SK-N-SH treated with all-trans-retinoic acid at 6 μM for 48 hours (cell line): ENCODE measurements around the gene ARMC6.

Experiments
- ATAC-seq: fragments of 200-7000 bp; cut with Tn5 transposase; 3 replicates; pipeline ENCODE4 v1.9.1; 2020; ENCODE audit warnings: mild to moderate bottlenecking, moderate library complexity
- ARNTL ChIP-seq: fragments of 450-650 bp; formaldehyde crosslinking; IDR thresholded peaks from 2 replicates; pipeline ENCODE4 v1.5.0; 2020; ENCODE audit warnings: low read depth, mild to moderate bottlenecking, moderate library complexity, borderline replicate concordance
- BACH2 ChIP-seq: fragments of 250-450 bp; sonication (Bioruptor Pico); IDR thresholded peaks from 2 replicates; pipeline ENCODE4 v1.9.0; 2021; ENCODE audit warnings: mild to moderate bottlenecking, borderline replicate concordance
- CSDC2 ChIP-seq: fragments of 250-450 bp; sonication (Bioruptor Pico); IDR thresholded peaks from 2 replicates; pipeline ENCODE4 v1.5.0; 2020; ENCODE audit warnings: mild to moderate bottlenecking, moderate library complexity
- CSRNP3 ChIP-seq: fragments of 250-450 bp; sonication (Bioruptor Pico); IDR thresholded peaks from 2 replicates; pipeline ENCODE4 v1.5.1; 2021; ENCODE audit warnings: mild to moderate bottlenecking, moderate library complexity
- ESRRG ChIP-seq: fragments of 250-450 bp; sonication (Bioruptor Pico); IDR thresholded peaks from 2 replicates; pipeline ENCODE4 v1.6.1; 2021; ENCODE audit warnings: mild to moderate bottlenecking
- OSR1 ChIP-seq: fragments of 250-450 bp; sonication (Bioruptor Pico); IDR thresholded peaks from 2 replicates; pipeline ENCODE4 v1.8.0; 2022; ENCODE audit warnings: moderate library complexity, mild to moderate bottlenecking, inconsistent platforms
- PATZ1 ChIP-seq: fragments of 250-450 bp; sonication (Bioruptor Pico); IDR thresholded peaks from 2 replicates; pipeline ENCODE4 v1.8.0; 2020; ENCODE audit warnings: mild to moderate bottlenecking, moderate library complexity, borderline replicate concordance
- PPARA ChIP-seq: fragments of 250-450 bp; sonication (Bioruptor Pico); IDR thresholded peaks from 2 replicates; pipeline ENCODE4 v1.5.0; 2020; ENCODE audit warnings: mild to moderate bottlenecking, borderline replicate concordance
- RARB ChIP-seq: fragments of 250-450 bp; sonication (Bioruptor Pico); IDR thresholded peaks from 2 replicates; pipeline ENCODE4 v1.8.0; 2021; ENCODE audit warnings: mild to moderate bottlenecking, moderate library complexity
- SNAI2 ChIP-seq: fragments of 250-450 bp; sonication (Bioruptor Pico); IDR thresholded peaks from 2 replicates; pipeline ENCODE4 v1.5.0; 2020; ENCODE audit warnings: mild to moderate bottlenecking, moderate library complexity
- TCF4 ChIP-seq: fragments of 250-450 bp; sonication (Bioruptor Pico); IDR thresholded peaks from 2 replicates; pipeline ENCODE4 v1.8.0; 2021; ENCODE audit warnings: mild to moderate bottlenecking, moderate library complexity, borderline replicate concordance
- TOX ChIP-seq: fragments of 250-450 bp; sonication (Bioruptor Pico); IDR thresholded peaks from 2 replicates; pipeline ENCODE4 v1.8.0; 2021; ENCODE audit warnings: mild to moderate bottlenecking, moderate library complexity, borderline replicate concordance
- TSHZ2 ChIP-seq: fragments of 250-450 bp; sonication (Bioruptor Pico); IDR thresholded peaks from 2 replicates; pipeline ENCODE4 v1.5.0; 2020; ENCODE audit warnings: mild to moderate bottlenecking, moderate library complexity
- ZC3H10 ChIP-seq: fragments of 250-450 bp; sonication (Bioruptor Pico); IDR thresholded peaks from 2 replicates; pipeline ENCODE4 v1.5.1; 2021; ENCODE audit warnings: mild to moderate bottlenecking, moderate library complexity
- ZFP3 ChIP-seq: fragments of 250-450 bp; sonication (Bioruptor Pico); IDR thresholded peaks from 2 replicates; pipeline ENCODE4 v1.5.0; 2020; ENCODE audit warnings: mild to moderate bottlenecking, moderate library complexity
- ZFP30 ChIP-seq: fragments of 450-650 bp; formaldehyde crosslinking; IDR thresholded peaks from 2 replicates; pipeline ENCODE4 v1.5.0; 2022; ENCODE audit warnings: mild to moderate bottlenecking, moderate library complexity
- ZNF565 ChIP-seq: fragments of 450-650 bp; formaldehyde crosslinking; conservative IDR thresholded peaks from 2 replicates; pipeline ENCODE4 v1.5.0; 2020; ENCODE audit warnings: low read depth, mild to moderate bottlenecking, moderate library complexity
- ZNF70 ChIP-seq: fragments of 450-650 bp; formaldehyde crosslinking; IDR thresholded peaks from 2 replicates; pipeline ENCODE4 v1.5.0; 2020; ENCODE audit warnings: mild to moderate bottlenecking, moderate library complexity
- ZNF8 ChIP-seq: fragments of 450-650 bp; formaldehyde crosslinking; IDR thresholded peaks from 2 replicates; pipeline ENCODE4 v1.5.0; 2020; ENCODE audit warnings: mild to moderate bottlenecking, moderate library complexity
- TF ChIP-seq, protein P1 (sequence below): fragments of 250-450 bp; sonication (Bioruptor Pico); IDR thresholded peaks from 2 replicates; pipeline ENCODE4 v1.5.1; 2020; ENCODE audit warnings: low read depth, mild to moderate bottlenecking, moderate library complexity
- TF ChIP-seq, protein P2 (sequence below): fragments of 250-450 bp; sonication (Bioruptor Pico); IDR thresholded peaks from 2 replicates; pipeline ENCODE4 v1.8.0; 2021; ENCODE audit warnings: low read depth, mild to moderate bottlenecking, moderate library complexity, borderline replicate concordance

The ARMC6 gene

GRCh38 chr19:19049406-19049805 lies 16.0 kb downstream of the ARMC6 start:
- ATAC-seq, result no peak

DNA sequence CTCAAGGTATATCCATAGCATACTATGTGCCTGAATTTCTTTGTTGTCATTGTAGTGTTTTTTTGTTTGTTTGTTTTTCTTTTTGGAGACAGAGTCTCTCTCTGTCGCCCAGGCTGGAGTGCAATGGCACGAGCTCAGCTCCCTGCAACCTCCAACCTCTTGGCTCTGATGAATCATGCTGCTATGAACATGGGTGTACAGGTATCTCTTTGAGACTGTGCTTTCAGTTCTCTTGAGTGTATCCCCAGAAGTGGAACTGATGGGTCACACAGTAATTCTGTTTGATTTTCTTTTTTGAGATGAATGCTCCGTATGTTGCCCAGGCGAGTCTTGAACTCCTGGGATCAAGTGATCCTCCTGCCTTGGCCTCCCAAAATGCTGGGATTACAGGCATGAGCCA lies 16.7 kb downstream of the ARMC6 start:
- no peak for ATAC-seq
- TF ChIP-seq BACH2 (CRISPR knock-in tag) (no peak), ESRRG (CRISPR knock-in tag) (no peak), CSRNP3 (CRISPR knock-in tag) (no peak), ZNF565 (CRISPR knock-in tag) (no peak), ZFP3 (no peak), TSHZ2 (no peak), ZNF70 (CRISPR knock-in tag) (no peak), PPARA (CRISPR knock-in tag) (no peak), CSDC2 (no peak), ZFP30 (CRISPR knock-in tag) (no peak), TOX (CRISPR knock-in tag) (no peak), PATZ1 (CRISPR knock-in tag) (no peak), SNAI2 (CRISPR knock-in tag) (no peak), OSR1 (CRISPR knock-in tag) (no peak), ZNF8 (CRISPR knock-in tag) (no peak), RARB (no peak)
- TF ChIP-seq, protein P1, sequence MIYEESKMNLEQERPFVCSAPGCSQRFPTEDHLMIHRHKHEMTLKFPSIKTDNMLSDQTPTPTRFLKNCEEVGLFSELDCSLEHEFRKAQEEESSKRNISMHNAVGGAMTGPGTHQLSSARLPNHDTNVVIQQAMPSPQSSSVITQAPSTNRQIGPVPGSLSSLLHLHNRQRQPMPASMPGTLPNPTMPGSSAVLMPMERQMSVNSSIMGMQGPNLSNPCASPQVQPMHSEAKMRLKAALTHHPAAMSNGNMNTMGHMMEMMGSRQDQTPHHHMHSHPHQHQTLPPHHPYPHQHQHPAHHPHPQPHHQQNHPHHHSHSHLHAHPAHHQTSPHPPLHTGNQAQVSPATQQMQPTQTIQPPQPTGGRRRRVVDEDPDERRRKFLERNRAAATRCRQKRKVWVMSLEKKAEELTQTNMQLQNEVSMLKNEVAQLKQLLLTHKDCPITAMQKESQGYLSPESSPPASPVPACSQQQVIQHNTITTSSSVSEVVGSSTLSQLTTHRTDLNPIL (CRISPR knock-in tag), result no peak
- TF ChIP-seq, protein P2, sequence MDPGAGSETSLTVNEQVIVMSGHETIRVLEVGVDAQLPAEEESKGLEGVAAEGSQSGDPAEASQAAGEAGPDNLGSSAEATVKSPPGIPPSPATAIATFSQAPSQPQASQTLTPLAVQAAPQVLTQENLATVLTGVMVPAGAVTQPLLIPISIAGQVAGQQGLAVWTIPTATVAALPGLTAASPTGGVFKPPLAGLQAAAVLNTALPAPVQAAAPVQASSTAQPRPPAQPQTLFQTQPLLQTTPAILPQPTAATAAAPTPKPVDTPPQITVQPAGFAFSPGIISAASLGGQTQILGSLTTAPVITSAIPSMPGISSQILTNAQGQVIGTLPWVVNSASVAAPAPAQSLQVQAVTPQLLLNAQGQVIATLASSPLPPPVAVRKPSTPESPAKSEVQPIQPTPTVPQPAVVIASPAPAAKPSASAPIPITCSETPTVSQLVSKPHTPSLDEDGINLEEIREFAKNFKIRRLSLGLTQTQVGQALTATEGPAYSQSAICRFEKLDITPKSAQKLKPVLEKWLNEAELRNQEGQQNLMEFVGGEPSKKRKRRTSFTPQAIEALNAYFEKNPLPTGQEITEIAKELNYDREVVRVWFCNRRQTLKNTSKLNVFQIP (CRISPR knock-in tag), result no peak

More at GRCh38 chr19:19049406-19049805, 16.0 kb downstream of the ARMC6 start:
- TF ChIP-seq ESRRG (CRISPR knock-in tag) (no peak), ARNTL (CRISPR knock-in tag) (no peak)

GRCh38 chr19:19050731-19051130 lies 17.3 kb downstream of the ARMC6 start:
- ATAC-seq, result no peak
- TF ChIP-seq, protein P1 (CRISPR knock-in tag), result no peak
- TF ChIP-seq ARNTL (CRISPR knock-in tag), result no peak
- no peak for TF ChIP-seq BACH2 (CRISPR knock-in tag)
- no peak for TF ChIP-seq SNAI2 (CRISPR knock-in tag)
- TF ChIP-seq PPARA (CRISPR knock-in tag), result no peak
- TF ChIP-seq ZC3H10 (CRISPR knock-in tag), result no peak
- no peak for TF ChIP-seq TOX (CRISPR knock-in tag)
- TF ChIP-seq TSHZ2, result no peak
- TF ChIP-seq ZNF70 (CRISPR knock-in tag), result no peak
- TF ChIP-seq ZFP30 (CRISPR knock-in tag), result no peak
- no peak for TF ChIP-seq CSDC2
- TF ChIP-seq, protein P2 (CRISPR knock-in tag), result no peak
- TF ChIP-seq ZFP3, result no peak
- TF ChIP-seq TCF4 (CRISPR knock-in tag), result no peak
- TF ChIP-seq ZNF565 (CRISPR knock-in tag), result no peak
